Trophoblast cell (in vitro differentiated cells and primary cell): ENCODE results near the gene MYO16.

ENCODE experiments used
- DNase-seq, 2 donors: peaks; one replicate each; pipeline ENCODE4 v3.0.0-alpha.2; 2016
- H2AFZ ChIP-seq: 2 replicates; pipeline ENCODE4 v1.6.1; 2013; ENCODE audit warnings: low read length, moderate library complexity, mild to moderate bottlenecking; ENCODE audit not compliant: insufficient read depth, poor library complexity
- H2AK5ac ChIP-seq: 2 replicates; pipeline ENCODE4 v1.6.1; 2013; ENCODE audit warnings: mild to moderate bottlenecking, low read length
- H2BK120ac ChIP-seq: 2 replicates; pipeline ENCODE4 v1.6.1; 2013; ENCODE audit warnings: low read length, mild to moderate bottlenecking, moderate library complexity; ENCODE audit not compliant: insufficient read depth, poor library complexity
- H2BK12ac ChIP-seq: 2 replicates; pipeline ENCODE4 v1.6.1; 2013; ENCODE audit warnings: mild to moderate bottlenecking, low read length, moderate library complexity
- H2BK5ac ChIP-seq: 2 replicates; pipeline ENCODE4 v1.6.1; 2013; ENCODE audit warnings: low read length, low read depth, moderate library complexity, mild to moderate bottlenecking; ENCODE audit not compliant: poor library complexity
- H3K14ac ChIP-seq: 2 replicates; pipeline ENCODE4 v1.6.1; 2013; ENCODE audit warnings: mild to moderate bottlenecking, low read length
- H3K18ac ChIP-seq: 2 replicates; pipeline ENCODE4 v1.6.1; 2013; ENCODE audit warnings: mild to moderate bottlenecking, low read length
- H3K23ac ChIP-seq: 2 replicates; pipeline ENCODE4 v1.6.1; 2013; ENCODE audit warnings: low read length
- H3K27ac ChIP-seq: 2 replicates; pipeline ENCODE4 v1.5.1; 2013; ENCODE audit warnings: low read depth, mild to moderate bottlenecking, inconsistent platforms, low read length, moderate library complexity
- H3K27me3 ChIP-seq: 2 replicates; pipeline ENCODE4 v1.6.1; 2013; ENCODE audit warnings: inconsistent platforms, mild to moderate bottlenecking, low read length, moderate library complexity; ENCODE audit not compliant: insufficient read depth
- H3K36me3 ChIP-seq, 2 experiments: 1 replicate in 1 of 2; 2 replicates in 1 of 2; pipeline ENCODE4 v1.6.1; 2013; ENCODE audit warnings: low read length in 2 of 2, mild to moderate bottlenecking in 2 of 2, moderate library complexity in 1 of 2; ENCODE audit not compliant: insufficient read depth in 2 of 2, control insufficient read depth in 1 of 2
- H3K4ac ChIP-seq: 2 replicates; pipeline ENCODE4 v1.6.1; 2013; ENCODE audit warnings: low read depth, mild to moderate bottlenecking, low read length, moderate library complexity
- H3K4me1 ChIP-seq, 2 experiments: 1 replicate in 1 of 2; 2 replicates in 1 of 2; pipeline ENCODE4 v1.6.1; 2013; ENCODE audit warnings: low read length in 2 of 2, mild to moderate bottlenecking in 2 of 2, moderate library complexity in 1 of 2; ENCODE audit not compliant: insufficient read depth in 2 of 2, control insufficient read depth in 1 of 2
- H3K4me2 ChIP-seq: 2 replicates; pipeline ENCODE4 v1.6.1; 2013; ENCODE audit warnings: inconsistent platforms, mild to moderate bottlenecking, low read length, moderate library complexity
- H3K4me3 ChIP-seq: 2 replicates; pipeline ENCODE4 v1.5.1; 2013; ENCODE audit warnings: mild to moderate bottlenecking, low read depth, low read length, inconsistent platforms
- H3K79me1 ChIP-seq: one replicate; pipeline ENCODE4 v1.6.1; 2013; ENCODE audit warnings: low read length
- H3K79me2 ChIP-seq: 2 replicates; pipeline ENCODE4 v1.6.1; 2013; ENCODE audit warnings: low read length, mild to moderate bottlenecking; ENCODE audit not compliant: control insufficient read depth, insufficient read depth, poor library complexity
- H3K9ac ChIP-seq: 2 replicates; pipeline ENCODE4 v1.6.1; 2013; ENCODE audit warnings: mild to moderate bottlenecking, low read length
- H3K9me3 ChIP-seq: 2 replicates; pipeline ENCODE4 v1.6.1; 2013; ENCODE audit warnings: low read depth, mild to moderate bottlenecking, control low read depth, inconsistent platforms, low read length; ENCODE audit not compliant: insufficient read depth
- H4K12ac ChIP-seq: 2 replicates; pipeline ENCODE4 v1.6.1; 2013; ENCODE audit warnings: low read depth, mild to moderate bottlenecking, low read length, moderate library complexity
- H4K8ac ChIP-seq: 2 replicates; pipeline ENCODE4 v1.6.1; 2013; ENCODE audit warnings: low read depth, mild to moderate bottlenecking, low read length, moderate library complexity
- H4K91ac ChIP-seq: one replicate; pipeline ENCODE4 v1.6.1; 2013; ENCODE audit warnings: low read depth, mild to moderate bottlenecking, low read length, moderate library complexity
- WGBS: extraction: QIAGEN DNeasy Blood & Tissue Kit; methylation state at CpG from one replicate; pipeline ENCODE4 v1.1.7; 2013; ENCODE audit warnings: missing lambda C conversion rate; ENCODE audit not compliant: insufficient read length, insufficient coverage; ENCODE audit errors: extremely low coverage; 5-methylcytosine and 5-hydroxymethylcytosine counted together

MYO16 gene

GRCh38 chr13:108656742-108657141, 27.3 kb downstream of the MYO16 start:
- H2BK12ac ChIP-seq: no peak overlapping the region
- H3K23ac ChIP-seq: no peak overlapping the region
- H3K79me1 ChIP-seq: no peaks in the 10 kb centered on the region
- H3K18ac ChIP-seq: no peak overlapping the region
- H4K91ac ChIP-seq: no peak overlapping the region
- no peaks in the 10 kb centered on the region for H3K9me3 ChIP-seq
- no peak for DNase-seq
- no peak overlapping the region for H4K12ac ChIP-seq
- no peaks in the 10 kb centered on the region for H3K36me3 ChIP-seq
- H3K79me2 ChIP-seq: no peaks in the 10 kb centered on the region
- H2AK5ac ChIP-seq: no peak overlapping the region
- H3K4me1 ChIP-seq: peaks cover 0 to 2% of the 10 kb centered on the region in 2 experiments
- H3K9ac ChIP-seq: no peak overlapping the region
- no peak overlapping the region for H2BK120ac ChIP-seq
- no peak overlapping the region for H4K8ac ChIP-seq
- no peak overlapping the region for H3K4me3 ChIP-seq
- H3K14ac ChIP-seq: no peak overlapping the region
- no peak overlapping the region for H2BK5ac ChIP-seq
- no peak overlapping the region for H3K27ac ChIP-seq
- no peak overlapping the region for H2AFZ ChIP-seq
- H3K4ac ChIP-seq: no peak overlapping the region
- no peaks in the 10 kb centered on the region for H3K27me3 ChIP-seq
- H3K4me2 ChIP-seq: no peak overlapping the region
- no CpG with 5 or more reads among the region's 4 CpGs for WGBS

GRCh38 chr13:108657519-108657918, 28.1 kb downstream of the MYO16 start:
- no peak overlapping the region for H4K91ac ChIP-seq
- no peaks in the 10 kb centered on the region for H3K79me2 ChIP-seq
- H3K27ac ChIP-seq: no peak overlapping the region
- no peak overlapping the region for H2BK120ac ChIP-seq
- no CpG with 5 or more reads among the region's 1 CpG for WGBS
- no peaks in the 10 kb centered on the region for H3K79me1 ChIP-seq
- H3K14ac ChIP-seq: no peak overlapping the region
- H3K4me3 ChIP-seq: no peak overlapping the region
- H4K8ac ChIP-seq: no peak overlapping the region
- H3K4me2 ChIP-seq: no peak overlapping the region
- H2AFZ ChIP-seq: no peak overlapping the region
- H2AK5ac ChIP-seq: no peak overlapping the region
- no peak for DNase-seq
- H3K4me1 ChIP-seq: peaks cover 0 to 2% of the 10 kb centered on the region in 2 experiments
- H3K36me3 ChIP-seq: no peaks in the 10 kb centered on the region
- no peaks in the 10 kb centered on the region for H3K27me3 ChIP-seq
- no peak overlapping the region for H2BK5ac ChIP-seq
- H3K9me3 ChIP-seq: peaks cover 2% of the 10 kb centered on the region
- no peak overlapping the region for H3K4ac ChIP-seq
- H4K12ac ChIP-seq: no peak overlapping the region
- no peak overlapping the region for H2BK12ac ChIP-seq
- H3K9ac ChIP-seq: no peak overlapping the region
- H3K23ac ChIP-seq: no peak overlapping the region
- H3K18ac ChIP-seq: no peak overlapping the region

- Histone ChIP-seq H2AK5ac (no peak overlapping the region), H3K27me3 (no peaks in the 10 kb centered on the region), H3K9me3 (peaks cover 3% of the 10 kb centered on the region), H3K18ac (no peak overlapping the region), H4K12ac (no peak overlapping the region), H2BK12ac (no peak overlapping the region), H3K4ac (no peak overlapping the region), H3K9ac (no peak overlapping the region), H2BK5ac (no peak overlapping the region), H3K4me1 (no peaks in the 10 kb centered on the region), H2BK120ac (no peak overlapping the region), H4K8ac (no peak overlapping the region), H3K79me2 (no peaks in the 10 kb centered on the region), H3K23ac (no peak overlapping the region), H3K79me1 (no peaks in the 10 kb centered on the region), H4K91ac (no peak overlapping the region), H3K14ac (no peak overlapping the region), H3K27ac (no peak overlapping the region), H3K4me3 (no peak overlapping the region), H3K4me2 (no peak overlapping the region), H3K36me3 (no peaks in the 10 kb centered on the region), H2AFZ (no peak overlapping the region)
- DNase-seq: no peak
- no CpG with 5 or more reads among the region's 5 CpGs for WGBS
Observed at GRCh38 chr13:108662528-108662927, 33.1 kb downstream of the MYO16 start.

GRCh38 chr13:108663710-108664109, 34.3 kb downstream of the MYO16 start:
- Histone ChIP-seq H3K4me2 (no peak overlapping the region), H3K36me3 (no peaks in the 10 kb centered on the region), H3K79me1 (no peaks in the 10 kb centered on the region), H3K4me1 (no peaks in the 10 kb centered on the region), H3K14ac (no peak overlapping the region), H2AFZ (no peak overlapping the region), H2BK120ac (no peak overlapping the region), H3K4ac (no peak overlapping the region), H2BK5ac (no peak overlapping the region), H3K18ac (no peak overlapping the region), H3K23ac (no peak overlapping the region), H4K91ac (no peak overlapping the region), H3K27ac (no peak overlapping the region), H3K9me3 (peaks cover 5% of the 10 kb centered on the region), H4K8ac (no peak overlapping the region), H2AK5ac (no peak overlapping the region), H3K4me3 (no peak overlapping the region), H4K12ac (no peak overlapping the region), H3K79me2 (no peaks in the 10 kb centered on the region), H3K27me3 (no peaks in the 10 kb centered on the region), H3K9ac (no peak overlapping the region), H2BK12ac (no peak overlapping the region)
- no CpG with 5 or more reads among the region's 3 CpGs for WGBS
- DNase-seq: no peak
